Suprapubic skin (tissue), 3 donors: ENCODE data around the gene BMP10.

Source experiments
- CTCF ChIP-seq, 2 donors: fragments of 200-600 bp in 1 of 2; fragments of 450-650 bp in 1 of 2; sonication (generic) in 1 of 2; IDR thresholded peaks; one replicate each; pipeline ENCODE4 v1.5.1; 2016 to 2019; ENCODE audit warnings: antibody characterized with exemption in 2 of 2, mild to moderate bottlenecking in 1 of 2, moderate library complexity in 1 of 2
- EP300 ChIP-seq: sonication (generic); formaldehyde crosslinking; IDR thresholded peaks from one replicate; pipeline ENCODE4 v1.6.1; 2017; ENCODE audit warnings: antibody characterized with exemption
- POLR2A ChIP-seq, 2 donors: fragments of 450-650 bp; IDR thresholded peaks; one replicate each; pipeline ENCODE4 v1.6.1; 2017; ENCODE audit warnings: antibody characterized with exemption in 2 of 2, mild to moderate bottlenecking in 2 of 2, moderate library complexity in 2 of 2

DNA sequence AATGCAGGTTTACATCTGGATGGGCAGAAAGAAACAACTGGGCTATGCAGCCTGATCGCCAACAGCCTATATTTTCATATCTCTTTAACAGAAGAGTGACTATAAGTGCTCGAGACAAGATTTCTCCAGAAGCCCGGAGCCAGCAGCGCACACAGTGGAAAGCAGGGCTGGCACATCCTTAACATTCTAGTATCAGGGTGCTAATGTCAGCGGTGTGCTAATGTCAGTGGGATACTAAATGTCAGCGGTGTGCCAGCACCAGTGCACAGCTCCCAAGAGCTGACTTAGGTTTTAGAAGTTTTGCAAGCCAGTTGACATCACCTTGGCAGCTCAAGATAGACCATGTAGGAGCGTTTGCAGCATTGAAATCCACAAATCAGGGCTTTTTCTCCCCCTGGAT is 8.3 kb downstream of the BMP10 start:
- TF ChIP-seq CTCF (IDR thresholded peaks at IDR 0.05) (no peak), POLR2A (IDR thresholded peaks at IDR 0.05) (no peak), EP300 (no peak)
